AG04449 (cell line): ENCODE results near the gene SAA4.
A peak's percentile ranks its signal among the peaks of the same experiment; 100 is the strongest.

ENCODE experiments used
- CTCF ChIA-PET: fragments of 350-600 bp; formaldehyde crosslinking; extraction: SDS; loops from one replicate; lab custom pipeline; 2021; ENCODE audit warnings: antibody characterized with exemption; lab: Yijun Ruan, JAX
- POLR2A ChIA-PET: fragments of 400-600, 350-600 bp; formaldehyde crosslinking; extraction: SDS; loops from one replicate; lab custom pipeline; 2020; ENCODE audit warnings: antibody characterized with exemption, inconsistent platforms; lab: Yijun Ruan, JAX
- DNase-seq: peaks from one replicate; pipeline ENCODE4 v3.0.0-alpha.2; 2010; ENCODE audit warnings: low read depth, low spot score
- H3K4me3 ChIP-seq: 2 replicates; pipeline ENCODE4 v1.5.1; 2011; ENCODE audit warnings: low read depth, mild to moderate bottlenecking, control low read depth, low read length
- CTCF ChIP-seq: IDR thresholded peaks from one replicate; pipeline ENCODE4 v1.5.1; 2011; ENCODE audit warnings: mild to moderate bottlenecking, moderate library complexity, low read length, control low read depth, inconsistent platforms; ENCODE audit not compliant: insufficient read depth; ENCODE audit errors: missing control alignments

The SAA4 gene

DNA sequence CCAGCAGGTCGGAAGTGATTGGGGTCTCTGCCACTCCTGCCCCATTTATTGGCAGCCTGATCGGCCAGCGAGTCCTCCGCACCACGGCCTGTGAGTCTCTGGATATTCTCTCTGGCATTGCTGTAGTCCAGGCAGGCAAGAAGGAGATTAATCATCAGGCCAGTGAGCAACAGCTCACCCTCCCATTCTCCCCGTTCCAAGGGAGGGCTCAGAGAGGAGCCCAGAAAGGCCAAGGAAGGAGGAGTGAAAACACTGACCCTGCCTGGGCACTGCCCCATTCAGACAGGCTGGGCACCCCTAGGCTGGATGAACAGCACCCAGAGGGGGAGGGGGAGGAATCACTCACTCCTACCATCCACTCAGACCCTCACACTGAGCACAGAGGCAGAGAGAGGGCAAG is 8.8 kb upstream of the SAA4 start:
- H3K4me3 ChIP-seq, result no peak overlapping the region
- no peak for TF ChIP-seq CTCF
- ChIA-PET CTCF (interaction anchor here (0.9 kb wide), 1 partner anchor 150 kb away, joined by 3 read pairs; no protein-coding TSS in a partner anchor), POLR2A (no interaction called here)
- no peak for DNase-seq

DNA sequence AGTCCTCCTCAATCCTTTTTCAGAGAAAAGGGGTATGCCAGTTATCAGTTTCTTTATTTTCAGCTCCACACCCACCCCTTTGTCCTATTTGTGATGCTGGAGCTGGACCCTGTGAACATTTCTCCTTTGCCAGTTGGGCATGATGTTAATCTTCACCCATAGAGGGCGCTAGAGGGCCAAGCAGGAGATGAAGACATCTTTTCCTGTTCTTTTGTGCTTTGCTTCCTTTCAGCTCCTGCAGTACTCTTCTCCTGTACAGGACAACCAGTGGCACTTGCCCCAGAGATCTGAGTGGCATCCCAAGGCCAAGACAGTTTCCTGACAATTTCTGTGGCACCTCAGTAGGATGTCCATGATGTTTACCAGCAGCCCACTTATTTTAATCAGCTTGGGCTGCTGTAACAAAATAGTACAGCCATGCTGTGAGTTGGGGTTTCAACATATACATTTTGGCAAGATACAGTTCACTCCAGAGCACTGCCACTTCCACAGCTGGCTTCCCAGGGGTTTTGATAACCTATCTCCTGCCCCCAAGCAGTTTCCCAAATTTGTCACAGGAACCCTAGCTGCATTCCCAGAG is 7.3 kb upstream of the SAA4 start:
- ChIA-PET POLR2A (interaction anchor here (0.6 to 1.1 kb wide), 4 partner anchors 102 to 283 kb away, joined by 3 read pairs; partner anchors contain the start of gene TSG101), CTCF (interaction anchor here (0.7 to 2.4 kb wide), 54 partner anchors 9 to 544 kb away, joined by 3 to 13 read pairs (median 4); partner anchors contain the start of genes GTF2H1, HPS5, SAA1 and TSG101)
- peak; percentile 85 for TF ChIP-seq CTCF
- H3K4me3 ChIP-seq, result no peak overlapping the region
- peak; percentile 19 for DNase-seq

DNA sequence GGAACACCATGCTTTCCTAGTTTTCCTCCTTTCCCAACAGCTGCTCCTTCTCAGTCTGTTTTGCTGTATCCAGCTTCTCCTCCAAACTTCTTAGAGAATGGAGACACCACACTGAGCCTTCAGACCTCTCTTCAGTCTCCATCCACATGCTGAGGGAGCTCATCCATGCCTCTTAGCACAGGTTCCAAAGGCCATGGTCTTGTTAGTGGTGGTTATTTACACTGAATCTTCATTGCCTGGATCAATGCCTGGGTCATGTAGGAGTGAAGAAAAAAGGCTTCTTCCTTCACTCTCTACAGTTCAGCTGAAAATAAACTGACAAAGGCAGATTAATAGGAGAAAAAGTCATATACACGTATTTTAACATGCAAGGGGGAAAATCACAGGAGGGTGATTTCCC is 3.1 kb upstream of the SAA4 start:
- DNase-seq, result no peak
- ChIA-PET CTCF (no interaction called here), POLR2A (no interaction called here)
- no peak for TF ChIP-seq CTCF
- no peak overlapping the region for H3K4me3 ChIP-seq

- POLR2A ChIA-PET, result no interaction called here
Measured at GRCh38 chr11:18235394-18236334, 938 bp downstream of the SAA4 start.

DNA sequence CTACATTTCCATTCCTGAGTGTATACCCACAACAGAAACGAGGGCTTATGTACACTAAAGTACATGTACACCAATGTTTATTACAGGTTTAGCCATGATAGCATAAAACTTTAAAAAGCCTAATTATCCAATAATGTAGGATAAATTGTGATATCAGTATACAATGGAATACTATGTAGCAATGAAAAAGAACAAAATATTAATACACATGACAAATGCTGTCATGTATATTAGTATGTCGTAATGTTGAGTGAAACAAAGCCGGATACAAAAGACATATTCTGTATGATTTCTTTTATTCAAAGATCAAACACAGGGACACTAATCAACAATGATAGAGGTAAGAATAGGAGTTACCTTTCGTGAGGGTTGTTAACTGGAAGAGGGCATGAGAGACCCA is 2.7 kb downstream of the SAA4 start:
- no peak for DNase-seq
- CTCF ChIA-PET, result no interaction called here
- no peak overlapping the region for H3K4me3 ChIP-seq
- TF ChIP-seq CTCF, result no peak
- POLR2A ChIA-PET, result no interaction called here

More at GRCh38 chr11:18235394-18236334, 938 bp downstream of the SAA4 start:
- no peak overlapping the region for H3K4me3 ChIP-seq
- CTCF ChIA-PET, result interaction anchor here (0.6 to 1.4 kb wide), 2 partner anchors 8 to 10 kb away, joined by 3 to 11 read pairs; no protein-coding TSS in a partner anchor
- no peak for DNase-seq
- TF ChIP-seq CTCF, result no peak

DNA sequence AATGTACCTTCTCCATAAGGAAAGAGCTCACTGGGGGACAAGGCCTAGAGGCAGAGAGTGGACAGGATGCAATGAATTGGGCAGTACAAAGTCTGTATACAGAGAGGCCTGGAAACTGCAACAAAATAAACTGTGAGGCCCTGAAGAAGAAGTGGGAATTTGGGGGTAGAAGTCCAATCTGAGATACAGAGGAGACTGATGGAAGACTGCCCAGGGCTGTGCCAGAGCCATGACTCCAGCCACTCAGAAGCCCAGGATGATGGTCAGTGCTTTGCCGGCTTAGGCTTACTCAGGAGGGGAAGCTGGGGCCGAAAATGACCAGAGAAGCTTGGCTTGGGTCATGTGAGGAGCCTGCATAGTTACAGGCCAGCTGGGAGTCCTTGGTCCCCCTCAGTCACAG is 5.7 kb downstream of the SAA4 start:
- CTCF ChIA-PET, result interaction anchor here (0.6 to 1.8 kb wide), 2 partner anchors 13 to 67 kb away, joined by 3 to 9 read pairs; no protein-coding TSS in a partner anchor
- POLR2A ChIA-PET, result no interaction called here
- no peak overlapping the region for H3K4me3 ChIP-seq
- no peak for DNase-seq
- TF ChIP-seq CTCF, result no peak
